Common myeloid progenitor, CD34-positive (primary cell): ENCODE results near the gene HNRNPAB.
"Not testable (repeated sequence)": the region's sequence is repeated elsewhere in the genome, so short reads cannot be mapped to it uniquely, and the experiment has no call there.

ENCODE experiments used
- CTCF ChIA-PET: fragments of 350-600 bp; sonication (Branson Sonifier 250); formaldehyde crosslinking; loops from one replicate; lab custom pipeline; 2021; ENCODE audit warnings: antibody characterized with exemption; lab: Charles Lee
- POLR2A ChIA-PET: fragments of 350-600 bp; sonication (Branson Sonifier 250); formaldehyde crosslinking; loops from one replicate; lab custom pipeline; 2021; ENCODE audit warnings: antibody characterized with exemption; lab: Charles Lee
- DNase-seq, 3 donors: peaks; one replicate each; pipeline versions ENCODE4 v3.0.0 to v3.0.0-alpha.2; 2013
- H3K27ac ChIP-seq, 2 experiments: 1 replicate in 1 of 2; 2 replicates in 1 of 2; pipeline ENCODE4 v1.7.0; 2013; ENCODE audit warnings: inconsistent platforms in 2 of 2, low read length in 2 of 2, mild to moderate bottlenecking in 2 of 2, low read depth in 1 of 2, moderate library complexity in 1 of 2; ENCODE audit not compliant: severe bottlenecking in 2 of 2, insufficient read depth in 1 of 2, poor library complexity in 1 of 2
- H3K27me3 ChIP-seq, 5 experiments: replicated peaks in 2 of 5; 1 replicate in 3 of 5; 2 replicates in 2 of 5; pipeline versions ENCODE4 v1.6.1 to v1.7.0; 2013; ENCODE audit warnings: low read length in 4 of 5, mild to moderate bottlenecking in 2 of 5, moderate library complexity in 2 of 5, inconsistent platforms in 1 of 5; ENCODE audit not compliant: insufficient read depth in 5 of 5, control insufficient read depth in 4 of 5
- H3K36me3 ChIP-seq, 4 experiments: 1 replicate in 2 of 4; 2 replicates in 2 of 4; pipeline versions ENCODE4 v1.6.1 to v1.7.0; 2013; ENCODE audit warnings: low read length in 3 of 4, control low read depth in 1 of 4, mild to moderate bottlenecking in 1 of 4; ENCODE audit not compliant: control insufficient read depth in 4 of 4, insufficient read depth in 4 of 4
- H3K4me1 ChIP-seq, 4 experiments: 1 replicate in 3 of 4; 2 replicates in 1 of 4; pipeline versions ENCODE4 v1.6.1 to v1.7.1; 2013; ENCODE audit warnings: low read length in 3 of 4, mild to moderate bottlenecking in 3 of 4, control low read depth in 1 of 4, inconsistent platforms in 1 of 4, moderate library complexity in 1 of 4; ENCODE audit not compliant: control insufficient read depth in 4 of 4, insufficient read depth in 4 of 4; ENCODE audit errors: control extremely low read depth in 1 of 4
- H3K4me3 ChIP-seq, 7 experiments: 1 replicate in 4 of 7; 2 replicates in 3 of 7; pipeline versions ENCODE4 v1.5.1 to v1.7.0; 2013; ENCODE audit warnings: mild to moderate bottlenecking in 7 of 7, low read length in 6 of 7, moderate library complexity in 6 of 7, inconsistent platforms in 2 of 7, low read depth in 2 of 7, control low read depth in 1 of 7; ENCODE audit not compliant: insufficient read depth in 4 of 7, control insufficient read depth in 1 of 7; ENCODE audit errors: extremely low read depth in 1 of 7
- H3K9me3 ChIP-seq, 5 experiments: 1 replicate in 4 of 5; 2 replicates in 1 of 5; pipeline versions ENCODE4 v1.6.1 to v1.7.1; 2013; ENCODE audit warnings: low read length in 4 of 5, mild to moderate bottlenecking in 2 of 5, inconsistent platforms in 1 of 5, low read depth in 1 of 5, moderate library complexity in 1 of 5; ENCODE audit not compliant: control insufficient read depth in 4 of 5, insufficient read depth in 2 of 5; ENCODE audit errors: control extremely low read depth in 1 of 5
- WGBS: methylation state at CpG from one replicate; pipeline ENCODE4 v1.1.5; 2013; ENCODE audit not compliant: insufficient coverage; 5-methylcytosine and 5-hydroxymethylcytosine counted together

Gene HNRNPAB

GRCh38 chr5:178250263-178250662, 45.9 kb downstream of the HNRNPAB start:
- H3K27ac ChIP-seq, result no peak overlapping the region
- no peaks in the 10 kb centered on the region for H3K27me3 ChIP-seq
- no peak for DNase-seq
- peaks cover 0 to 70% (median 46%) of the 10 kb centered on the region in 4 experiments for H3K4me1 ChIP-seq
- no peaks in the 10 kb centered on the region for H3K36me3 ChIP-seq
- H3K9me3 ChIP-seq, result no peaks in the 10 kb centered on the region
- CTCF ChIA-PET, result interaction anchor here (0.6 to 8.1 kb wide), 6 partner anchors 9 to 69 kb away, joined by 3 to 53 read pairs (median 4); no protein-coding TSS in a partner anchor
- POLR2A ChIA-PET, result interaction anchor here (0.9 kb wide), 1 partner anchor 9 kb away, joined by 4 read pairs; no protein-coding TSS in a partner anchor
- WGBS, result 97% methylated on average over 5 of the region's 6 CpGs
- H3K4me3 ChIP-seq, result no peak overlapping the region

GRCh38 chr5:178252258-178252657, 47.9 kb downstream of the HNRNPAB start:
- Histone ChIP-seq H3K27me3 (no peaks in the 10 kb centered on the region), H3K9me3 (no peaks in the 10 kb centered on the region), H3K4me1 (peaks cover 0 to 62% (median 36%) of the 10 kb centered on the region in 4 experiments), H3K36me3 (no peaks in the 10 kb centered on the region), H3K4me3 (no peak overlapping the region), H3K27ac (no peak overlapping the region)
- 66% methylated on average over 7 of the region's 8 CpGs for WGBS
- CTCF ChIA-PET, result interaction anchor here (1.0 to 8.1 kb wide), 4 partner anchors 11 to 32 kb away, joined by 3 to 53 read pairs (median 6); no protein-coding TSS in a partner anchor
- DNase-seq, result no peak
- POLR2A ChIA-PET, result no interaction called here

GRCh38 chr5:178253632-178254031, 49.3 kb downstream of the HNRNPAB start:
- H3K27ac ChIP-seq, H3K4me3 ChIP-seq, H3K27me3 ChIP-seq, DNase-seq, H3K36me3 ChIP-seq, H3K9me3 ChIP-seq, POLR2A ChIA-PET: not testable (repeated sequence)
- 92% methylated on average over 12 of the region's 18 CpGs for WGBS
- CTCF ChIA-PET, result interaction anchor here (2.1 to 8.1 kb wide), 2 partner anchors 18 to 30 kb away, joined by 7 to 53 read pairs; no protein-coding TSS in a partner anchor
- H3K4me1 ChIP-seq, result peaks cover 0 to 48% (median 24%) of the 10 kb centered on the region in 4 experiments

GRCh38 chr5:178256746-178257145, 52.4 kb downstream of the HNRNPAB start:
- Histone ChIP-seq H3K36me3 (no peaks in the 10 kb centered on the region), H3K9me3 (no peaks in the 10 kb centered on the region), H3K4me3 (no peak overlapping the region), H3K27me3 (no peaks in the 10 kb centered on the region), H3K4me1 (peaks cover 0 to 22% (median 7%) of the 10 kb centered on the region in 4 experiments), H3K27ac (no peak overlapping the region)
- ChIA-PET CTCF (interaction anchor here (0.7 kb wide), 1 partner anchor 21 kb away, joined by 3 read pairs; no protein-coding TSS in a partner anchor), POLR2A (no interaction called here)
- over 99% methylated on average over 13 of the region's 19 CpGs for WGBS
- DNase-seq, result no peak

- H3K4me3 ChIP-seq, result no peak overlapping the region
- no peak overlapping the region for H3K27ac ChIP-seq
- H3K36me3 ChIP-seq, result no peaks in the 10 kb centered on the region
- peaks cover 0 to 15% (median 2%) of the 10 kb centered on the region in 4 experiments for H3K4me1 ChIP-seq
- no peaks in the 10 kb centered on the region for H3K9me3 ChIP-seq
- POLR2A ChIA-PET, result no interaction called here
- WGBS, result 98% methylated on average over 4 of the region's 4 CpGs
- H3K27me3 ChIP-seq, result no peaks in the 10 kb centered on the region
- DNase-seq, result no peak
- CTCF ChIA-PET, result interaction anchor here (0.9 kb wide), 1 partner anchor 13 kb away, joined by 3 read pairs; no protein-coding TSS in a partner anchor
These were observed 53.3 kb downstream of the HNRNPAB start for GRCh38 chr5:178257650-178258049.

GRCh38 chr5:178259623-178260536, 55.5 kb downstream of the HNRNPAB start:
- Histone ChIP-seq H3K9me3 (peaks cover 0 to 2% (median 0%) of the 10 kb centered on the region in 5 experiments), H3K36me3 (no peaks in the 10 kb centered on the region), H3K27ac (no peak overlapping the region), H3K27me3 (no peaks in the 10 kb centered on the region), H3K4me1 (peaks cover 0 to 7% (median under 1%) of the 10 kb centered on the region in 4 experiments), H3K4me3 (no peak overlapping the region)
- POLR2A ChIA-PET, result interaction anchor here (0.9 kb wide), 1 partner anchor 10 kb away, joined by 4 read pairs; no protein-coding TSS in a partner anchor
- 96% methylated on average over 12 of the region's 21 CpGs for whole genome bisulfite sequencing
- no peak for DNase-seq
- CTCF ChIA-PET, result no interaction called here
